Upper lobe of left lung (tissue), 6 donors: Measurements from ENCODE around the gene CFAP52. TPM values are rescaled to one million over a fixed set of nuclear protein-coding genes. Genes with fewer than 3 reads are reported as not detected.
"Not testable (repeated sequence)": the region's sequence is repeated elsewhere in the genome, so short reads cannot be mapped to it uniquely, and the experiment has no call there.

ENCODE experiments used
- ATAC-seq, 2 donors: fragments of 200-7000 bp; cut with Tn5 transposase; one replicate each; pipeline ENCODE4 v1.9.1; 2022; ENCODE audit warnings: mild to moderate bottlenecking in 2 of 2, moderate library complexity in 2 of 2; ENCODE audit not compliant: low FRiP score in 2 of 2
- DNase-seq, 2 donors: peaks; one replicate each; pipeline ENCODE4 v3.0.0-alpha.2; 2019 to 2020
- H3K27ac ChIP-seq, 4 donors: fragments of 200-600 bp; sonication (generic); one replicate each; pipeline ENCODE4 v1.5.1; 2016 to 2019
- H3K27me3 ChIP-seq, 4 donors: fragments of 200-600 bp; sonication (generic); one replicate each; pipeline ENCODE4 v1.5.1; 2017 to 2019
- H3K36me3 ChIP-seq, 4 donors: fragments of 200-600 bp; sonication (generic); one replicate each; pipeline ENCODE4 v1.5.1; 2016 to 2019
- H3K4me1 ChIP-seq, 4 donors: fragments of 200-600 bp; sonication (generic); one replicate each; pipeline ENCODE4 v1.5.1; 2018 to 2019
- H3K4me3 ChIP-seq, 4 donors: fragments of 200-600 bp; sonication (generic); one replicate each; pipeline ENCODE4 v1.5.1; 2017 to 2019; ENCODE audit warnings: mild to moderate bottlenecking in 2 of 4, moderate library complexity in 1 of 4
- H3K9me3 ChIP-seq, 4 donors: fragments of 200-600 bp; sonication (generic); one replicate each; pipeline ENCODE4 v1.5.1; 2018 to 2019
- CTCF ChIP-seq, 6 experiments: fragments of 450-650 bp in 4 of 6; fragments of 200-600 bp in 2 of 6; sonication (generic) in 2 of 6; IDR thresholded peaks; one replicate each; pipeline ENCODE4 v1.5.1; 2016 to 2019; ENCODE audit warnings: antibody characterized with exemption in 6 of 6
- EP300 ChIP-seq, 4 donors: sonication (generic); formaldehyde crosslinking; IDR thresholded peaks; one replicate each; pipeline ENCODE4 v1.5.1; 2017; ENCODE audit warnings: antibody characterized with exemption in 4 of 4, control low read depth in 2 of 4
- POLR2A ChIP-seq, 4 donors: fragments of 450-650 bp; IDR thresholded peaks; one replicate each; pipeline ENCODE4 v1.5.1; 2016 to 2017; ENCODE audit warnings: antibody characterized with exemption in 4 of 4, mild to moderate bottlenecking in 2 of 4
- POLR2AphosphoS5 ChIP-seq, 2 donors: sonication (generic); formaldehyde crosslinking; IDR thresholded peaks; one replicate each; pipeline ENCODE4 v1.5.1; 2017; ENCODE audit warnings: antibody characterized with exemption in 2 of 2
- WGBS, 2 donors: methylation state at CpG; one replicate each; pipeline ENCODE4 v1.1.5; 2017 to 2018; 5-methylcytosine and 5-hydroxymethylcytosine counted together
- total RNA-seq, 6 donors: library from RNA; depleted of rRNA in 4 of 6; stranded (reverse); fragments of >200 nt in 4 of 6; gene quantifications; one replicate each; pipeline versions ENCODE4 v1.1.0 to v1.2.1, GENCODE V29; 2016 to 2021
- donor health status: DM: no; HTN: no; CAD: no; lungs with moderate emphysema.
- donor health status: DM: no; HTN: yes; CAD: no; lungs with severe emphysema.

The CFAP52 gene
- total RNA-seq, 6 donors from 2014 or later, result 0.72 to 69.0 (median 12.5) TPM

- Histone ChIP-seq H3K27me3 (no peaks in the 10 kb centered on the region), H3K4me3 (no peak overlapping the region), H3K4me1 (no peaks in the 10 kb centered on the region), H3K9me3 (no peaks in the 10 kb centered on the region), H3K27ac (no peak overlapping the region), H3K36me3 (peaks cover 0 to 16% (median 3%) of the 10 kb centered on the region in 4 donors)
- 72 to 76% methylated on average over 10 of the region's 10 CpGs for WGBS, 2 donors
- ATAC-seq, result no peak
- no peak for DNase-seq
- no peak for TF ChIP-seq POLR2A (IDR thresholded peaks at IDR 0.05)
- TF ChIP-seq EP300 (IDR thresholded peaks at IDR 0.05), result no peak
- TF ChIP-seq CTCF (IDR thresholded peaks at IDR 0.05), result no peak
- TF ChIP-seq POLR2AphosphoS5 (IDR thresholded peaks at IDR 0.05), result no peak
Measured at GRCh38 chr17:9557161-9557755, 19.2 kb upstream of the CFAP52 start.

GRCh38 chr17:9557857-9558256 lies 18.6 kb upstream of the CFAP52 start:
- no peaks in the 10 kb centered on the region for H3K4me1 ChIP-seq
- WGBS, 2 donors, result 91 to 94% methylated on average over 9 of the region's 9 CpGs

GRCh38 chr17:9564104-9564503 lies 12.3 kb upstream of the CFAP52 start:
- ATAC-seq (no peak), DNase-seq (no peak)
- no peaks in the 10 kb centered on the region for H3K27me3 ChIP-seq
- no peak overlapping the region for H3K4me3 ChIP-seq
- peaks cover 0 to 28% (median 11%) of the 10 kb centered on the region in 4 donors for H3K36me3 ChIP-seq
- peaks cover 0 to 4% (median 0%) of the 10 kb centered on the region in 4 donors for H3K4me1 ChIP-seq
- TF ChIP-seq CTCF (IDR thresholded peaks at IDR 0.05) (no peak), POLR2AphosphoS5 (IDR thresholded peaks at IDR 0.05) (no peak)
- H3K9me3 ChIP-seq, result no peaks in the 10 kb centered on the region
- no peak overlapping the region for H3K27ac ChIP-seq

More at GRCh38 chr17:9557857-9558256, 18.6 kb upstream of the CFAP52 start:
- Histone ChIP-seq H3K9me3 (no peaks in the 10 kb centered on the region), H3K4me3 (no peak overlapping the region), H3K27ac (no peak overlapping the region), H3K27me3 (no peaks in the 10 kb centered on the region), H3K36me3 (peaks cover 0 to 16% (median 3%) of the 10 kb centered on the region in 4 donors)
- TF ChIP-seq POLR2AphosphoS5 (IDR thresholded peaks at IDR 0.05) (no peak), EP300 (IDR thresholded peaks at IDR 0.05) (no peak), CTCF (IDR thresholded peaks at IDR 0.05) (no peak), POLR2A (IDR thresholded peaks at IDR 0.05) (no peak)
- DNase-seq (no peak), ATAC-seq (no peak)

- no peaks in the 10 kb centered on the region for H3K27me3 ChIP-seq
- H3K9me3 ChIP-seq, result no peaks in the 10 kb centered on the region
- DNase-seq (no peak), ATAC-seq (no peak)
- no peak overlapping the region for H3K4me3 ChIP-seq
- TF ChIP-seq POLR2AphosphoS5 (IDR thresholded peaks at IDR 0.05) (no peak), CTCF (IDR thresholded peaks at IDR 0.05) (no peak), EP300 (IDR thresholded peaks at IDR 0.05) (no peak), POLR2A (IDR thresholded peaks at IDR 0.05) (no peak)
- peaks cover 0 to 38% (median 11%) of the 10 kb centered on the region in 4 donors for H3K36me3 ChIP-seq
- 41 to 46% methylated on average over 7 of the region's 7 CpGs for WGBS, 2 donors
- H3K27ac ChIP-seq, result no peak overlapping the region
- H3K4me1 ChIP-seq, result peaks cover 0 to 4% (median 0%) of the 10 kb centered on the region in 4 donors
Measured at GRCh38 chr17:9566067-9566466, 10.4 kb upstream of the CFAP52 start.

GRCh38 chr17:9566739-9567138 lies 9.7 kb upstream of the CFAP52 start:
- H3K4me3 ChIP-seq, H3K27ac ChIP-seq, ATAC-seq, H3K4me1 ChIP-seq, DNase-seq, H3K27me3 ChIP-seq, H3K9me3 ChIP-seq: not testable (repeated sequence)
- WGBS, 2 donors, result 86 to 90% methylated on average over 5 of the region's 5 CpGs
- peaks cover 0 to 38% (median 11%) of the 10 kb centered on the region in 4 donors for H3K36me3 ChIP-seq
